ENCODE results near the gene DCHS2.

DCHS2 gene

GRCh38 chr4:154495867-154496266 is 4.3 kb upstream of the DCHS2 start:
- in situ Hi-C loops (cut with HindIII; ENCODE audit: low pct_ligation_motif_present, low pct_unique_long_range_greater_than_20kb, low sequenced_read_pairs) = no loop called here
- no peak for DNase-seq

GRCh38 chr4:154492288-154492687 is 689 bp upstream of the DCHS2 start:
- in situ Hi-C loops (cut with HindIII; ENCODE audit: low pct_ligation_motif_present, low pct_unique_long_range_greater_than_20kb, low sequenced_read_pairs) = no loop called here
- DNase-seq = no peak

DNA sequence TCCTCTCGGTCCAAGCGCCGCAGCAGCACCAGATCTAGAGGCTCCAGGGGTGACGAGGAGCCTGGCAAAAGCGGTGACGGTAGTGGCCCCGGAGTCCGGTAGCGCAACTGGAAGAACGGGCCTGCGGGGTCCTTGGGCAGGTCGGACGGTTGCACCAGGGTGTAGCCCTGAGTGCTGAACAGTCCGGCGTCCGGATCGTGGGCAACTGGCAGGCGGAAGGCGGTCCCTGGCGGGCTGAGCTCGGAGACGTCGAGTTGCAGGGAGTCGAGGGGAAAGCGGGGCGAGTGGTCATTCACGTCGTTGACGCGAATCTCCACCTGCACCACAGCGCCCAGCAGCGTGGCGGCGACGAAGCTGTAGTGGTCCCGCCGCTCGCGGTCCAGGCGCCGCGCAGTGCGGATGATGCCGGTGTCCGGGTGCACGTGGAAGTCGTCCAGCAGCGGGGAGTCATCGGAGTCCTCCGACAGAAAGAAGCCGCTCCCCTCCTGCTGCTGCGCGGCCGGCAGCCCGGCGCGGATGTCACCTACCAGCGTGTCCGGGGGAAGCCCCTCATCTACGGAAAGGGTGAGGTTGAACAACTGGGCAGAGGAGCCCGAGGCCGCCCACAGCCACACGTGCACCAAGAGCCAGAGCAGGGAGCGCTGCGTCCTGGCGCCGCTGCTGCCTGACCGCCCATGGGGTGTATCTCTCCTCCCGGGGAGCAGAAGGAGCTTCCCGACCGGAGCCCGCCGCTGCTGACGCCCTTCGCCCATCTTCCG is 837 bp downstream of the DCHS2 start:
- no peak for DNase-seq
- in situ Hi-C loops (cut with HindIII; ENCODE audit: low pct_ligation_motif_present, low pct_unique_long_range_greater_than_20kb, low sequenced_read_pairs) = no loop called here

GRCh38 chr4:154490234-154490582 is 1.4 kb downstream of the DCHS2 start:
- DNase-seq = no peak
- in situ Hi-C loops (cut with HindIII; ENCODE audit: low pct_ligation_motif_present, low pct_unique_long_range_greater_than_20kb, low sequenced_read_pairs) = no loop called here

DNA sequence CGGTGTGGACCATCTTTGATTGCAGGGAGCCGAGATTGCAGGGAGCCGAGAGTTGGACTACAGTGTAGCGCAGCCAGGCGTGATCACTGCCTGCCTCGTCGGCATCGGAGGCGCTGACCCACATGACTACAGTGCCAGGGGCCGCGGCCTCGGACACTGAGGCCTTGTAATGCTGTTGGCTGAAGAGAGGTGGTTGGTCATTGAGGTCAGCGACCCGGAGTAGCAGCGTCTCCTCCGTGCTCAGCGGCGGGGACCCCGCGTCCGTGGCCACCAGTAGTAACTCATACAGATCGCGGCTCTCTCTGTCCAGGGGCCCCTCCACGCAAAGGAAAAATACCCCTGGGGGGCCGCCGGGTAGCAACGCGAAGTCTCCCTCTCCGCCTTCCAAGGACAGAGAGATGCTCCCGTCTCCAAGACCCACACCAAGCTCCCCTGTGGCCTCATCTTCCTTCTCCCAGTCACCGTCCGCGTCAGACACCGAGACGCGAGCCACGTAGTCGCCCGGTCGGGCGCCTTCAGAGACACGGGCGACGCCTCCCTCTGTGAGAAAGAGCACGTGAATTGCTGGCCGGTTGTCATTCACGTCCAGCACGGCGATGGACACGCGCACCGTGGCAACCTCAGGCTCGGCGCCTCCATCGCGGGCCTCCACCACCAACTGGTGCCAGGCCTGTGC is 1.9 kb downstream of the DCHS2 start:
- DNase-seq = no peak
- in situ Hi-C loops (cut with HindIII; ENCODE audit: low pct_ligation_motif_present, low pct_unique_long_range_greater_than_20kb, low sequenced_read_pairs) = no loop called here

GRCh38 chr4:154487145-154487544 is 4.5 kb downstream of the DCHS2 start:
- no peak for DNase-seq
- in situ Hi-C loops (cut with HindIII; ENCODE audit: low pct_ligation_motif_present, low pct_unique_long_range_greater_than_20kb, low sequenced_read_pairs) = no loop called here

DNA sequence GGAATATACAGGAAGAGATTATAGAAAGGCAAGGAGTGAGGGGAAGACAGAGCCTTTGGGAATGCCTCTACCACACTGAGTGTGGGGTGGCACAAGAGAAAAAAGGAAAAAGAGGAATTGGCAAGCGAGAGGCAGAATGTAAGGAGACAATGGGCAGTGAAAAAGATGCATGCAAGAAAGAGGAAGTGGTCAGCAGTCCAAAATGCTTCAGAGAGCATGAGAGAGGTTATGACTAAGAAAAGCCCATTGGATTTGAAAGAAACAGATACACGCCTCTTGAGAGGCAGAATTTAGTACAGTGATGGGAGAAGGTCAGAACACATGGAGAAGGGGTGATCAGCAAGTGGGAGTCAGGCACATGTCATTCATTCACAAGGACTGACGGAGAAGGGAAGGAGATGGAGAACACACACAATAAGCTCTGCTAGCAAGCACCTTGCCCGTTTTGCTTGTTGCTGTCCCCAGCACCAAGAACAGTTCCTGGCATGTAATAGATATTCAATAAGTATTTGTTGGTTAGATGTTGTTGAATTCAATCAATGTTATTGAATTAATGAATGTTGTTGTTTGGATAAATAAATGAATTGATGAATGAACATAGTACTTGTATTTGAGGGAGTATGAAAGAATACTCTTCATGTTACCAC is 6.3 kb downstream of the DCHS2 start:
- in situ Hi-C loops (cut with HindIII; ENCODE audit: low pct_ligation_motif_present, low pct_unique_long_range_greater_than_20kb, low sequenced_read_pairs) = no loop called here
- no peak for DNase-seq

GRCh38 chr4:154478547-154478946 is 13.1 kb downstream of the DCHS2 start:
- DNase-seq = no peak
- in situ Hi-C loops (cut with HindIII; ENCODE audit: low pct_ligation_motif_present, low pct_unique_long_range_greater_than_20kb, low sequenced_read_pairs) = no loop called here

GRCh38 chr4:154478128-154478527 is 13.5 kb downstream of the DCHS2 start:
- DNase-seq = no peak
- in situ Hi-C loops (cut with HindIII; ENCODE audit: low pct_ligation_motif_present, low pct_unique_long_range_greater_than_20kb, low sequenced_read_pairs) = no loop called here

GRCh38 chr4:154476232-154476631 is 15.4 kb downstream of the DCHS2 start:
- no peak for DNase-seq
- in situ Hi-C loops (cut with HindIII; ENCODE audit: low pct_ligation_motif_present, low pct_unique_long_range_greater_than_20kb, low sequenced_read_pairs) = no loop called here

DNA sequence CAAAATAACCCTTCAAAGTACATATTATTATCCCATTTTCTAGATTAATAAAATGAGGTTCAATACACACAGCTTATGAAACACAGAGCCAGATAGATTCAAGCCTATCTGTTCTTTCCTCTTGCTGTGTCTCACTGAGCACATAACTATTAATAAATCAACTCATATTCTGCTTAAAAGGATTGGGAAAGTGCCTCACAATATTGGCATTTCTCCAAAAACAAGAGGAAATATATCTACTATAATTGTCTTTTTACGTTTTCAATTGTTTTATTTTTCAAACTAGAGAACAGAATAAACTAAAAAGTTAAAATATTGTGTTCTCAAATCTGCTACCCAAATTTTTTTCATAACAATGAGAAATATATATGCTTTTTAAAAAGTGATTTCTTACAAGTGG is 15.8 kb downstream of the DCHS2 start:
- in situ Hi-C loops (cut with HindIII; ENCODE audit: low pct_ligation_motif_present, low pct_unique_long_range_greater_than_20kb, low sequenced_read_pairs) = no loop called here

DNA sequence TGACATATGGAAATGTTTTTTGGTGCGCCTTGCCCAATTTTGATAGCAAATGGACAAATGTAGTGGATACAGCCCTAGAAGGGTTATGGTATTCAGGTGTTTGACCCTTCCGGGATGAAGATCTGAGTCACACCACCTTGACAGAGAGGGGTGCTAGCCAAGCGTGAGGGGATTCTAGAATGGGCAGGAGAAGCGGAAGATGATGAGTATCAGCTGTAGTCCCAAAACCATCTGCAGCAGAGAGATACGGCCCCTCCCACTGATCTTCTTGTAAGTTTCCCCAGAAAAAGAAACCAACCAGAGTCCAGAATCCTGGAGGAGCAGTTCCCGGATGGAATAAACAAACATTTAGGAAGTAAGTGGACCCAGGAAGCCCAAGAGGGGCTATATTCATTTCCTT is 18.1 kb downstream of the DCHS2 start:
- DNase-seq = no peak
- in situ Hi-C loops (cut with HindIII; ENCODE audit: low pct_ligation_motif_present, low pct_unique_long_range_greater_than_20kb, low sequenced_read_pairs) = no loop called here

More for the DNA sequence above, 15.8 kb downstream of the DCHS2 start:
- no peak for DNase-seq

- in situ Hi-C loops (cut with HindIII; ENCODE audit: low pct_ligation_motif_present, low pct_unique_long_range_greater_than_20kb, low sequenced_read_pairs) = no loop called here
- DNase-seq = no peak
Measured at GRCh38 chr4:154472858-154473257, 18.7 kb downstream of the DCHS2 start.

GRCh38 chr4:154471526-154472331 is 19.9 kb downstream of the DCHS2 start:
- in situ Hi-C loops (cut with HindIII; ENCODE audit: low pct_ligation_motif_present, low pct_unique_long_range_greater_than_20kb, low sequenced_read_pairs) = no loop called here
- DNase-seq = peak; percentile 1

DNA sequence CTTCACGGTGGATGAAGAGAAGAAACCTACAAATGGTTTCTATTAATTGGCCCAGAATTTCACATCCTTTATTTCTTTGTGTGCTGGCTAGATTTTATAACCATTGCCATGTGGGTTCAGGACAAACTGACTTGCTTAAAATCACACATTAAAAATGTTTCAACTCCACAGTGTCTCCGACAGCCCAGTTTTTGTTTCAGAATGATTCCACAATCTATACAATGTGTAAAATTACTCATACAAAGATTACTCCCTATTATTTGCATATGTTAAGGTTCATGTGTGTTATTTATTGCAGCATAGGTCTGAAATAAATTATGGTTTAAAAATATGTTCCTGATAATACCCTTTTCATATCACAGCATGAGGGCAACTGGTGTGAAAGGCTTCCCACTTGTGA is 20.6 kb downstream of the DCHS2 start:
- in situ Hi-C loops (cut with HindIII; ENCODE audit: low pct_ligation_motif_present, low pct_unique_long_range_greater_than_20kb, low sequenced_read_pairs) = no loop called here
- no peak for DNase-seq

GRCh38 chr4:154467886-154468285 is 23.7 kb downstream of the DCHS2 start:
- no peak for DNase-seq

DNA sequence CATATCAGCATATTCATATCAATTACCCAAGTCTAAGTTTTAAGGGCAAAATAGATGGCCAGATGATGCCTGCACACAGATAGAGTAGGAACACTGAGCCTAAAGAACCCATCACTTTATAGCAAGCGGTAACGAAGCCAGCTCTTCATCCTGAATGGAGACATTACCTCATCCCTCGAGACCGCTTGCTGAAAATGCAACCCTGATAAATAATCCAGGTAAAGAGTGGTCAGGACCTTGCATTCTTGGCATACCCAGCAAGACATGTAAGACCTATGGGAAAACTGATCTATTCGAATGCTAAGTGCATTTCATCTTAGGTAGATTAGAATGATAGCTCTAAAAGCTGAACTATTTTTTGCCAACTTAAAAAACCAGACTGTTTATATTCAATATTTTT is 25.3 kb downstream of the DCHS2 start:
- DNase-seq = no peak
- in situ Hi-C loops (cut with HindIII; ENCODE audit: low pct_ligation_motif_present, low pct_unique_long_range_greater_than_20kb, low sequenced_read_pairs) = no loop called here

More at GRCh38 chr4:154467886-154468285, 23.7 kb downstream of the DCHS2 start:
- in situ Hi-C loops (cut with HindIII; ENCODE audit: low pct_ligation_motif_present, low pct_unique_long_range_greater_than_20kb, low sequenced_read_pairs) = no loop called here

DNA sequence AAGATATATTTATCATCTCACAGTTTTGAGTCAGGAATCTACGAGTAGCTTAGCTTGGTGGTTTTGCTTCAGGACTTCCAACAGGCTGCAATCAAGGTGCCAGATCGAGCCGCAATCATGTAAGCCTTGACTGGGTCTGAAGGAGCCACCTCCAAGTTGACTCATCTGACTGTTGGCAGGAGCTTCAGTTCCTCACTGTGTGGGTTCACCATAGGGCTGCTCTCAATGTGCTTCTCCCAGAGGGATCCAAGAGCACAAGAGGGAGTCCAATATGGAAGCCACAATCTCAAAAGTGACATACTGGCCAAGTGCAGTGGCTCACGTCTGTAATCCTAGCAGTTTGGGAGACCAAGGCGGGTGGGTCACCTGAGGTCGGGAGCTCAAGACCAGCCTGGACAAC is 26.5 kb downstream of the DCHS2 start:
- in situ Hi-C loops (cut with HindIII; ENCODE audit: low pct_ligation_motif_present, low pct_unique_long_range_greater_than_20kb, low sequenced_read_pairs) = no loop called here

GRCh38 chr4:154464654-154465053 is 26.9 kb downstream of the DCHS2 start:
- DNase-seq = no peak
- in situ Hi-C loops (cut with HindIII; ENCODE audit: low pct_ligation_motif_present, low pct_unique_long_range_greater_than_20kb, low sequenced_read_pairs) = no loop called here

More for the DNA sequence above, 26.5 kb downstream of the DCHS2 start:
- no peak for DNase-seq

Data from ACHN (cell line).